Diencephalon (tissue), 1 donor: Measurements from ENCODE around the gene CFAP141. TPM values are rescaled to one million over a fixed set of nuclear protein-coding genes. Genes with fewer than 3 reads are reported as not detected.

ENCODE experiments used
- small RNA-seq: library from RNA; depleted of rRNA; stranded (forward); fragments of <200 nt; gene quantifications from one replicate; pipeline ENCODE3, GENCODE V24; 2014
- total RNA-seq: library from RNA; depleted of rRNA; stranded (reverse); fragments of >200 nt; gene quantifications from one replicate; pipeline ENCODE4 v1.2.3, GENCODE V29; 2014

CFAP141 gene
- not detected for total RNA-seq

GRCh38 chr1:154206196-154206595 is at the start of gene CFAP141:
CFAP141 (minus strand) TSS chr1:154206333; CDS start chr1:154206307, 26 bp downstream.

GRCh38 chr1:154220071-154220969 is 14.2 kb upstream of the CFAP141 start, which contains the start of gene UBAP2L:
UBAP2L (plus strand) TSS chr1:154220955; CDS start chr1:154225124, 4,169 bp downstream.

GRCh38 chr1:154191990-154192461 is 14.1 kb downstream of the CFAP141 start, which contains the start of gene TPM3:
TPM3 (minus strand) TSS chr1:154192100; CDS start chr1:154192018, 82 bp downstream.

GRCh38 chr1:154154534-154155191 is 51.5 kb downstream of the CFAP141 start, which contains the start of gene NUP210L:
NUP210L (minus strand) TSS chr1:154155073.

Small RNA genes lying within 50 kb of the gene (small RNA-seq; reads per million reads assigned to genes)
- 3.7 reads per million, percentile 90 among the genes with 10 or more reads in this experiment for gene MIR190B

Other genes starting within 250 kb of the CFAP141 start
- gene CRTC2, start 247.7 kb downstream of the CFAP141 start, total RNA-seq = 2.1 TPM
- gene SLC39A1, start 242.8 kb downstream of the CFAP141 start, total RNA-seq = 25.1 TPM
- gene CREB3L4, start 238.4 kb downstream of the CFAP141 start, total RNA-seq = 6.9 TPM
- gene JTB, start 228.7 kb downstream of the CFAP141 start, total RNA-seq = 47.1 TPM
- gene RAB13, start 220.0 kb downstream of the CFAP141 start, total RNA-seq = 9.7 TPM
- gene RPS27, start 215.6 kb downstream of the CFAP141 start, total RNA-seq = 1,449 TPM
- gene NUP210L, start 51.3 kb downstream of the CFAP141 start, total RNA-seq = 0.23 TPM
- gene TPM3, start 14.2 kb downstream of the CFAP141 start, total RNA-seq = 223 TPM
- 66.4 TPM for gene UBAP2L, start 14.6 kb upstream of the CFAP141 start, total RNA-seq
- 61.1 TPM for gene HAX1, start 66.3 kb upstream of the CFAP141 start, total RNA-seq
- gene AQP10, start 114.8 kb upstream of the CFAP141 start, total RNA-seq = not detected
- 33.9 TPM for gene ATP8B2, start 119.2 kb upstream of the CFAP141 start, total RNA-seq
- 3.9 TPM for gene IL6R, start 199.0 kb upstream of the CFAP141 start, total RNA-seq